Kidney (tissue), 14 donors: ENCODE results near the gene DOCK10. TPM values are rescaled to one million over a fixed set of nuclear protein-coding genes. Genes with fewer than 3 reads are reported as not detected.

Source experiments
- DNase-seq, 5 donors: peaks; one replicate each; pipeline ENCODE4 v3.0.0-alpha.2; 2013 to 2020
- FAIRE-seq: peaks from 2 replicates; lab custom pipeline; 2012; peaks lifted over from hg19 to GRCh38; lab: Jason Lieb, UNC
- H3K27ac ChIP-seq, 2 donors: one replicate each; pipeline ENCODE4 v1.7.0; 2013; ENCODE audit warnings: low read depth in 2 of 2, low read length in 2 of 2, inconsistent platforms in 1 of 2
- H3K27me3 ChIP-seq: one replicate; pipeline ENCODE4 v1.7.1; 2013; ENCODE audit warnings: low read length, inconsistent platforms; ENCODE audit not compliant: control insufficient read depth, insufficient read depth
- H3K36me3 ChIP-seq, 3 donors: one replicate each; pipeline versions ENCODE4 v1.7.0 to v1.7.1; 2013; ENCODE audit warnings: low read length in 3 of 3, control low read depth in 1 of 3, inconsistent platforms in 1 of 3; ENCODE audit not compliant: insufficient read depth in 3 of 3, control insufficient read depth in 2 of 3
- H3K4me1 ChIP-seq, 3 donors: one replicate each; pipeline versions ENCODE4 v1.7.0 to v1.7.1; 2013; ENCODE audit warnings: low read length in 3 of 3, inconsistent platforms in 1 of 3, low read depth in 1 of 3; ENCODE audit not compliant: control insufficient read depth in 2 of 3, insufficient read depth in 2 of 3
- H3K4me3 ChIP-seq, 3 donors: one replicate each; pipeline versions ENCODE4 v1.7.0 to v1.8.1; 2013; ENCODE audit warnings: low read length in 3 of 3, control low read depth in 1 of 3, inconsistent platforms in 1 of 3
- H3K9ac ChIP-seq, 3 donors: one replicate each; pipeline versions ENCODE4 v1.7.0 to v1.7.1; 2013; ENCODE audit warnings: low read length in 3 of 3, control low read depth in 1 of 3, inconsistent platforms in 1 of 3
- H3K9me3 ChIP-seq, 3 donors: one replicate each; pipeline versions ENCODE4 v1.7.0 to v1.7.1; 2013; ENCODE audit warnings: low read length in 3 of 3, control low read depth in 1 of 3, inconsistent platforms in 1 of 3; ENCODE audit not compliant: control insufficient read depth in 2 of 3, insufficient read depth in 1 of 3
- intact Hi-C: fragments of 100-400 bp; cut with DNase I; formaldehyde crosslinking; loops from one replicate; pipeline ENCODE4 v1.11.1; 2022
- polyA plus RNA-seq: library from polyadenylated mRNA; stranded (reverse); fragments of 350-450 nt; fragmentation: Illumina TruSeq; extraction: RNeasy Lipid Tissue Mini Kit (QIAGEN cat#74804); gene quantifications from one replicate; pipeline ENCODE4 v1.2.3, GENCODE V29; 2014; ENCODE audit warnings: low read depth, low replicate concordance; ENCODE audit not compliant: insufficient read depth
- total RNA-seq: library from RNA; stranded (reverse); fragmentation: NEBNext Ultra II Directional; extraction: Animal tissue kit (Norgen Biotek cat#: 25700); gene quantifications from one replicate; pipeline ENCODE4 v1.2.1, GENCODE V29; 2021
- TF ChIP-seq, protein P1 (sequence below): IDR thresholded peaks from 3 replicates; pipeline ENCODE4 v1.5.1; 2012; ENCODE audit warnings: mild to moderate bottlenecking, moderate library complexity, borderline replicate concordance; ENCODE audit not compliant: insufficient read depth; ENCODE audit errors: extremely low read depth
- donor health status: control.
- donor health status: control.
- donor health status: control.
- donor health status: control.
- donor health status: control.
- donor health status: DM: yes; HTN: yes; CAD: no.
- donor health status: Normal renal cell carcinoma (clear cell type).

DOCK10 gene
- total and polyA plus RNA-seq, 2 donors from 2014 or later, result 2.1 to 33.8 TPM

DNA sequence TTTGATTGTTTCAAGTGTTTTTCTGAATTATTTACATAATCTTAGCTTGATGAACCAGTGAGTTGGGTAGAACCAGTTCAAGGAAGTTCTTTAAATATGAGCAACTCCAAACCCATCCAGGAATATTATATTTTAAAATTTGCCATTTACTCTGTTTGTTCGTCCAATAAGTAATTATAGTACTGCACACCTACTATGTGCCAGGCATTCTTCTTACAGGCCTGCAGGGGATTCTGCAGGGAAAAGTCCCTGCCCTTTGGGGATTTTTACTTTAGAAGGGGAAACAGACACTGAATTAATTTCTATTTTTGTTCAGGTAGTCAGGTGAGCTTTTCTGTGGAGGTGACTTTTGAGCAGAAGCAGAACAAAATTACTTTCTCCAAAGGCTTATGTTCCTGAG lies 146.9 kb downstream of the DOCK10 start:
- TF ChIP-seq, protein P1, sequence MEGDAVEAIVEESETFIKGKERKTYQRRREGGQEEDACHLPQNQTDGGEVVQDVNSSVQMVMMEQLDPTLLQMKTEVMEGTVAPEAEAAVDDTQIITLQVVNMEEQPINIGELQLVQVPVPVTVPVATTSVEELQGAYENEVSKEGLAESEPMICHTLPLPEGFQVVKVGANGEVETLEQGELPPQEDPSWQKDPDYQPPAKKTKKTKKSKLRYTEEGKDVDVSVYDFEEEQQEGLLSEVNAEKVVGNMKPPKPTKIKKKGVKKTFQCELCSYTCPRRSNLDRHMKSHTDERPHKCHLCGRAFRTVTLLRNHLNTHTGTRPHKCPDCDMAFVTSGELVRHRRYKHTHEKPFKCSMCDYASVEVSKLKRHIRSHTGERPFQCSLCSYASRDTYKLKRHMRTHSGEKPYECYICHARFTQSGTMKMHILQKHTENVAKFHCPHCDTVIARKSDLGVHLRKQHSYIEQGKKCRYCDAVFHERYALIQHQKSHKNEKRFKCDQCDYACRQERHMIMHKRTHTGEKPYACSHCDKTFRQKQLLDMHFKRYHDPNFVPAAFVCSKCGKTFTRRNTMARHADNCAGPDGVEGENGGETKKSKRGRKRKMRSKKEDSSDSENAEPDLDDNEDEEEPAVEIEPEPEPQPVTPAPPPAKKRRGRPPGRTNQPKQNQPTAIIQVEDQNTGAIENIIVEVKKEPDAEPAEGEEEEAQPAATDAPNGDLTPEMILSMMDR, result no peak
- no peaks in the 10 kb centered on the region for H3K4me1 ChIP-seq

DNA sequence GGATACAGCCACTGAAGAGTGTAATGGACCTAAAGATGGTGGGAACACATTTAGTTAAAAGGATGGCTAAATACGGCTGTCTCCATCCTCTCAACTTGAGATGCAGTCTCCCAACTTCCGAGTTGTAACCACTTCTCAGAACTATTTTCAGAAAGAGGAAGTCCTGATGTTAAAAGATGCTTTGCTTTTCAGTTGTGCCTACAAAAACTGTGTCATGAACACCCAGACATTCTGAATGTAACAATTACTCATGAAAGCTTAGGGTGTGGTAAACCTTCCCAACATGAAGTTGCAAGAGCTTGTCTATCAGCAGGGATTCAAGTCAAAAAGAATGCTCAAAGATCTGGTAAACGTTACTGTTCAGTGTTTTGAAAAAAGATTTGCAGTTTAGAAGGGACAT lies 147.9 kb downstream of the DOCK10 start:
- Histone ChIP-seq H3K27ac (no peak overlapping the region), H3K4me3 (no peak overlapping the region), H3K4me1 (no peaks in the 10 kb centered on the region), H3K27me3 (no peaks in the 10 kb centered on the region), H3K36me3 (no peaks in the 10 kb centered on the region), H3K9me3 (no peaks in the 10 kb centered on the region), H3K9ac (no peak overlapping the region)
- DNase-seq, result no peak
- intact Hi-C loops, result no loop called here
- TF ChIP-seq, protein P1, result no peak
- no peak for FAIRE-seq

More for the DNA sequence above, 146.9 kb downstream of the DOCK10 start:
- H3K4me3 ChIP-seq, result no peak overlapping the region
- H3K9ac ChIP-seq, result no peak overlapping the region
- no peak for FAIRE-seq
- DNase-seq, result no peak
- no peak overlapping the region for H3K27ac ChIP-seq
- intact Hi-C loops, result no loop called here
- H3K27me3 ChIP-seq, result no peaks in the 10 kb centered on the region
- H3K9me3 ChIP-seq, result no peaks in the 10 kb centered on the region
- no peaks in the 10 kb centered on the region for H3K36me3 ChIP-seq

DNA sequence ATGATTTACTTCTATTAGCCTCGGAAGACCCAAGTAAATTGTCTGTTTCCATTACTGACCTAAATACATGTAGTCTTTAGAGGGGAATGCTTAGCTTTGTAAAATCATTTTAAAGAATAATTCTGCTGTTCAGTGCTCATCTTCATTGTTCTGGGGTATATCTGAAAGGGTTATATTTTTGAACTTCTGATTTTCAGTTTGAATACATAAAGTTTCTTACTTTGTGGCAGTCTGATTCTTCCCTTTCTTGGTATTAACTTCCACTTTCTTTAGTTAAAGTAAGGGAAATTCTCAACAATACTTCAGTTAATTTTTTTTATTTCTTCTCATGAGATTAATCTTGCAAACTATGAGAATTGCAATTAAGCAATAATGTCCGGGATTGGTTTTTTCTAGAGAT lies 148.4 kb downstream of the DOCK10 start:
- TF ChIP-seq, protein P1, result no peak
- no peak overlapping the region for H3K27ac ChIP-seq
- H3K9ac ChIP-seq, result no peak overlapping the region
- FAIRE-seq (no peak), DNase-seq (no peak)
- no peaks in the 10 kb centered on the region for H3K9me3 ChIP-seq
- H3K4me1 ChIP-seq, result no peaks in the 10 kb centered on the region
- H3K27me3 ChIP-seq, result no peaks in the 10 kb centered on the region
- intact Hi-C loops, result no loop called here
- no peak overlapping the region for H3K4me3 ChIP-seq
- H3K36me3 ChIP-seq, result no peaks in the 10 kb centered on the region

DNA sequence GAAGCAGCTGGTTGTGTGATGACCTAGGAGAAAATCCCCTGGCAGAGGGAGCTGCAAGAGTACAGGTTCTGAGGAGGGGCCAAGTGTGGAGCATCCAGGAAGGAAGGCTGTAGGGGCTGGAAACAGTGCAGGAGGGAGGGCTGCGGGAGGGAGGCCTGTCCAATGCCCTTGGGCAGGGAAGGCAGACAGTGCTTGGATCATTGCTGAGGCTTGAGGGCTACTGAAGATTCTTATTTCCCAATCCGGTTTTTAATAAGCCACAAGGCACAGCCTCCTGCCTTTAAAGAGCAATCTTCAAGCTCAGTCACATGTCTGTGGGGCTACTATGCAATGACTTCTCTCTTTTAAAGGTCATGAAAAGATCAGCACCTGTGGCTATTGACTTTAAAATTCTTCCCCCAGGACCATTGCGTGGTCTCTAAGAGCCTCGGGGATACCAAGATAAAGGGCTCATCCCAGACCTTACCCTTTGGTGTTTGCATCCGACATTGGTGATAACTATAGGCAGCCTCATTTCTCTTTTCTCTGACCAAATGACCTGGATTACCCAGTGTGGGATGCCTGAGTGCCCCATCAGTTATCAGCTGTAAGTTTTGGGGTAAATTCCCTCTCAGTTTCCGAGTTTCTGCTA lies 149.6 kb downstream of the DOCK10 start:
- Histone ChIP-seq H3K36me3 (no peaks in the 10 kb centered on the region), H3K4me1 (no peaks in the 10 kb centered on the region), H3K27me3 (no peaks in the 10 kb centered on the region), H3K9ac (no peak overlapping the region), H3K9me3 (no peaks in the 10 kb centered on the region), H3K27ac (no peak overlapping the region), H3K4me3 (no peak overlapping the region)
- DNase-seq, result no peak
- intact Hi-C loops, result no loop called here
- FAIRE-seq, result no peak
- TF ChIP-seq, protein P1, result no peak
